CD4-positive, alpha-beta T cell (primary cell): ENCODE data around the gene CDC42SE2. TPM values are rescaled to one million over a fixed set of nuclear protein-coding genes. Genes with fewer than 3 reads are reported as not detected.
"Not testable (repeated sequence)": the region's sequence is repeated elsewhere in the genome, so short reads cannot be mapped to it uniquely, and the experiment has no call there.

Experiments used
- ATAC-seq: fragments of 200-7000 bp; cut with Tn5 transposase; one replicate; pipeline ENCODE4 v1.10.0; 2022; ENCODE audit warnings: mild to moderate bottlenecking; ENCODE audit not compliant: poor library complexity
- CTCF ChIA-PET: fragments of 350-600 bp; sonication (Branson Sonifier 250); formaldehyde crosslinking; loops from one replicate; lab custom pipeline; 2021; ENCODE audit warnings: antibody characterized with exemption, inconsistent platforms; lab: Charles Lee
- POLR2A ChIA-PET: fragments of 350-600 bp; sonication (Branson Sonifier 250); formaldehyde crosslinking; loops from one replicate; lab custom pipeline; 2021; ENCODE audit warnings: antibody characterized with exemption, inconsistent platforms; lab: Charles Lee
- DNase-seq, 14 experiments: peaks; one replicate each; pipeline ENCODE4 v3.0.0-alpha.2; 2013 to 2020; ENCODE audit warnings: mixed read lengths in 2 of 14
- H3K27ac ChIP-seq, 2 donors: one replicate each; pipeline versions ENCODE4 v1.5.1 to v1.7.0; 2013; ENCODE audit warnings: low read length in 2 of 2, low read depth in 1 of 2, mild to moderate bottlenecking in 1 of 2
- H3K27me3 ChIP-seq, 2 experiments: 1 replicate in 1 of 2; 2 replicates in 1 of 2; pipeline versions ENCODE4 v1.6.1 to v1.7.0; 2013; ENCODE audit warnings: low read length in 2 of 2, control low read depth in 1 of 2, mild to moderate bottlenecking in 1 of 2, moderate library complexity in 1 of 2; ENCODE audit not compliant: insufficient read depth in 2 of 2, control insufficient read depth in 1 of 2
- H3K36me3 ChIP-seq: one replicate; pipeline ENCODE4 v1.6.1; 2013; ENCODE audit warnings: low read length, control low read depth; ENCODE audit not compliant: insufficient read depth
- H3K4me1 ChIP-seq: one replicate; pipeline ENCODE4 v1.6.1; 2013; ENCODE audit warnings: low read length, control low read depth; ENCODE audit not compliant: insufficient read depth
- H3K4me3 ChIP-seq: one replicate; pipeline ENCODE4 v1.5.1; 2013; ENCODE audit warnings: mild to moderate bottlenecking, low read length, moderate library complexity
- H3K9me3 ChIP-seq, 2 experiments: 1 replicate in 1 of 2; 2 replicates in 1 of 2; pipeline versions ENCODE4 v1.6.1 to v1.7.0; 2013; ENCODE audit warnings: low read length in 2 of 2, mild to moderate bottlenecking in 2 of 2, control low read depth in 1 of 2, moderate library complexity in 1 of 2; ENCODE audit not compliant: control insufficient read depth in 1 of 2, insufficient read depth in 1 of 2
- H3K27ac Mint-ChIP-seq: one replicate; pipeline ENCODE4 v1.8.0; 2020; ENCODE audit warnings: mixed read lengths
- H3K27me3 Mint-ChIP-seq: one replicate; pipeline ENCODE4 v1.8.0; 2021; ENCODE audit warnings: mixed read lengths
- H3K36me3 Mint-ChIP-seq: one replicate; pipeline ENCODE4 v1.8.0; 2021; ENCODE audit warnings: low read depth, mixed read lengths
- H3K4me1 Mint-ChIP-seq: one replicate; pipeline ENCODE4 v1.8.0; 2021; ENCODE audit warnings: low read depth, mixed read lengths
- H3K4me3 Mint-ChIP-seq: one replicate; pipeline ENCODE4 v1.8.0; 2020; ENCODE audit warnings: mild to moderate bottlenecking, mixed read lengths
- H3K9me3 Mint-ChIP-seq: one replicate; pipeline ENCODE4 v1.8.0; 2020; ENCODE audit warnings: mixed read lengths
- CTCF ChIP-seq: fragments of 200-600 bp; IDR thresholded peaks from one replicate; pipeline ENCODE4 v1.8.0; 2022; ENCODE audit warnings: antibody characterized with exemption, mild to moderate bottlenecking
- intact Hi-C, 2 experiments: fragments of 100-400 bp; cut with DNase I in 1 of 2; cut with micrococcal nuclease in 1 of 2; formaldehyde crosslinking; loops; one replicate each; pipeline versions ENCODE4 v1.15.1 to v1.9.0; 2023 to 2025; cut with DNase I, micrococcal nuclease
- total RNA-seq, 174 experiments: library from RNA in 2 of 174; stranded (reverse) in 2 of 174; gene quantifications; one replicate each; pipeline ENCODE4 v1.2.3 and lab custom pipeline; 2021 to 2026

Gene CDC42SE2
- total RNA-seq, 2 experiments from 2014 or later, result 218 to 230 TPM

GRCh38 chr5:131394128-131394527 is 130.3 kb downstream of the CDC42SE2 start:
- Histone ChIP-seq H3K9me3 (no peaks in the 10 kb centered on the region), H3K27me3 (no peaks in the 10 kb centered on the region), H3K27ac (peak overlapping the region; percentile 85 to 92), H3K36me3 (peaks cover 84% of the 10 kb centered on the region), H3K4me3 (peak overlapping the region; percentile 2), H3K4me1 (peaks cover 54% of the 10 kb centered on the region)
- Mint-ChIP-seq H3K27ac (peak overlapping the region; percentile 97), H3K27me3 (no peaks in the 10 kb centered on the region), H3K4me1 (peaks cover 95% of the 10 kb centered on the region), H3K4me3 (peak overlapping the region; percentile 55), H3K9me3 (no peaks in the 10 kb centered on the region), H3K36me3 (peaks cover 95% of the 10 kb centered on the region)
- ATAC-seq (peak; percentile 95), DNase-seq (peak in 7 of 14 experiments; percentile 32 to 91 (median 54))
- TF ChIP-seq CTCF, result no peak
- POLR2A ChIA-PET, result interaction anchor here (0.7 to 4.1 kb wide), 13 partner anchors 10 to 185 kb away, joined by 3 to 44 read pairs (median 5); partner anchors contain the start of gene CDC42SE2
- CTCF ChIA-PET, result interaction anchor here (0.8 to 2.1 kb wide), 3 partner anchors 12 to 135 kb away, joined by 3 to 10 read pairs (median 3); no protein-coding TSS in a partner anchor
- intact Hi-C loops, result loop anchor here in 1 of 2 experiments (2.0 kb wide), 1 partner anchor 15 kb away; no protein-coding TSS in a partner anchor

GRCh38 chr5:131396015-131396414 is 132.2 kb downstream of the CDC42SE2 start:
- Histone ChIP-seq H3K9me3 (peaks cover 0 to under 1% of the 10 kb centered on the region in 2 experiments), H3K4me3 (no peak overlapping the region), H3K27me3 (no peaks in the 10 kb centered on the region), H3K36me3 (peaks cover 87% of the 10 kb centered on the region), H3K27ac (peak overlapping the region; percentile 85 to 92), H3K4me1 (peaks cover 46% of the 10 kb centered on the region)
- TF ChIP-seq CTCF, result no peak
- ChIA-PET CTCF (interaction anchor here (0.6 to 1.2 kb wide), 3 partner anchors 14 to 234 kb away, joined by 3 to 5 read pairs (median 4); no protein-coding TSS in a partner anchor), POLR2A (interaction anchor here (0.6 to 4.1 kb wide), 9 partner anchors 9 to 143 kb away, joined by 3 to 44 read pairs (median 4); partner anchors contain the start of gene CDC42SE2)
- Mint-ChIP-seq H3K4me3 (peak overlapping the region; percentile 68), H3K4me1 (peaks cover 90% of the 10 kb centered on the region), H3K9me3 (no peaks in the 10 kb centered on the region), H3K36me3 (peaks cover 93% of the 10 kb centered on the region), H3K27me3 (no peaks in the 10 kb centered on the region), H3K27ac (peak overlapping the region; percentile 97)
- intact Hi-C loops, result loop anchor here in 1 of 2 experiments (5.0 kb wide), 1 partner anchor 229 kb away; the partner anchor contains the start of gene HINT1
- no peak for DNase-seq
- ATAC-seq, result peak; percentile 4

- POLR2A ChIA-PET, result interaction anchor here (0.6 to 4.1 kb wide), 8 partner anchors 11 to 144 kb away, joined by 3 to 44 read pairs (median 4); partner anchors contain the start of gene CDC42SE2
- Mint-ChIP-seq H3K36me3 (peaks cover 92% of the 10 kb centered on the region), H3K4me3 (peak overlapping the region; percentile 68), H3K27ac (peak overlapping the region; percentile 97), H3K9me3 (no peaks in the 10 kb centered on the region), H3K27me3 (no peaks in the 10 kb centered on the region), H3K4me1 (peaks cover 84% of the 10 kb centered on the region)
- Histone ChIP-seq H3K4me1 (peaks cover 46% of the 10 kb centered on the region), H3K9me3 (peaks cover under 1 to 8% of the 10 kb centered on the region in 2 experiments), H3K4me3 (no peak overlapping the region), H3K36me3 (peaks cover 85% of the 10 kb centered on the region), H3K27me3 (no peaks in the 10 kb centered on the region), H3K27ac (peak overlapping the region; percentile 85 to 92)
- CTCF ChIA-PET, result interaction anchor here (0.6 to 1.2 kb wide), 3 partner anchors 15 to 234 kb away, joined by 3 to 5 read pairs (median 4); no protein-coding TSS in a partner anchor
- no peak for DNase-seq
- no peak for TF ChIP-seq CTCF
- ATAC-seq, result no peak
- intact Hi-C loops, result loop anchor here in 1 of 2 experiments (5.0 kb wide), 1 partner anchor 229 kb away; the partner anchor contains the start of gene HINT1
These were observed 132.9 kb downstream of the CDC42SE2 start for GRCh38 chr5:131396630-131397273.

- not testable (repeated sequence) for H3K27me3 ChIP-seq, H3K27ac ChIP-seq, ATAC-seq, H3K4me3 ChIP-seq, DNase-seq, H3K9me3 Mint-ChIP-seq, H3K27me3 Mint-ChIP-seq
- Histone ChIP-seq H3K36me3 (peaks cover 81% of the 10 kb centered on the region), H3K4me1 (peaks cover 25% of the 10 kb centered on the region), H3K9me3 (peaks cover 9 to 16% of the 10 kb centered on the region in 2 experiments)
- peaks cover 92% of the 10 kb centered on the region for H3K36me3 Mint-ChIP-seq
- peak overlapping the region; percentile 97 for H3K27ac Mint-ChIP-seq
- peak overlapping the region; percentile 50 for H3K4me3 Mint-ChIP-seq
- H3K4me1 Mint-ChIP-seq, result peaks cover 61% of the 10 kb centered on the region
- intact Hi-C loops, result loop anchor here in 1 of 2 experiments (5.0 kb wide), 1 partner anchor 232 kb away; the partner anchor contains the start of gene HINT1
- CTCF ChIA-PET, result interaction anchor here (0.6 kb wide), 1 partner anchor 24 kb away, joined by 4 read pairs; no protein-coding TSS in a partner anchor
- POLR2A ChIA-PET, result interaction anchor here (0.7 to 0.8 kb wide), 2 partner anchors 16 to 84 kb away, joined by 3 read pairs; no protein-coding TSS in a partner anchor
These were observed 135.2 kb downstream of the CDC42SE2 start for GRCh38 chr5:131399007-131399406.
